CD14-positive monocyte (primary cell): ENCODE measurements around the gene ARAP2. TPM values are rescaled to one million over a fixed set of nuclear protein-coding genes. Genes with fewer than 3 reads are reported as not detected.
A peak's percentile ranks its signal among the peaks of the same experiment; 100 is the strongest.

Source experiments
- DNase-seq, 3 donors: peaks; one replicate each; pipeline ENCODE4 v3.0.0-alpha.2; 2011 to 2022
- H2AFZ ChIP-seq: 2 replicates; pipeline ENCODE4 v1.6.0; 2012; ENCODE audit warnings: mild to moderate bottlenecking, low read depth, low read length, inconsistent platforms; ENCODE audit not compliant: insufficient read depth, poor library complexity, severe bottlenecking
- H3K27ac ChIP-seq, 2 donors: 1 replicate in 1 of 2; 2 replicates in 1 of 2; pipeline ENCODE4 v1.5.1; 2012 to 2013; ENCODE audit warnings: low read length in 2 of 2, control low read depth in 1 of 2, inconsistent platforms in 1 of 2, low read depth in 1 of 2, mild to moderate bottlenecking in 1 of 2
- H3K27me3 ChIP-seq, 2 donors: one replicate each; pipeline versions ENCODE4 v1.6.0 to v1.6.1; 2011 to 2013; ENCODE audit warnings: low read length in 2 of 2; ENCODE audit not compliant: control insufficient read depth in 2 of 2, insufficient read depth in 2 of 2
- H3K36me3 ChIP-seq, 2 donors: replicated peaks in 1 of 2; 1 replicate in 1 of 2; 2 replicates in 1 of 2; pipeline versions ENCODE4 v1.5.1 to v1.6.1; 2012 to 2013; ENCODE audit warnings: low read length in 2 of 2, control low read depth in 1 of 2, inconsistent platforms in 1 of 2, mild to moderate bottlenecking in 1 of 2; ENCODE audit not compliant: insufficient read depth in 2 of 2, control insufficient read depth in 1 of 2
- H3K4me1 ChIP-seq, 2 donors: 1 replicate in 1 of 2; 2 replicates in 1 of 2; pipeline versions ENCODE4 v1.5.1 to v1.6.1; 2012 to 2013; ENCODE audit warnings: low read length in 2 of 2, control low read depth in 1 of 2, inconsistent platforms in 1 of 2, mild to moderate bottlenecking in 1 of 2, moderate library complexity in 1 of 2; ENCODE audit not compliant: insufficient read depth in 2 of 2, control insufficient read depth in 1 of 2
- H3K4me2 ChIP-seq: replicated peaks from 2 replicates; pipeline ENCODE3; 2012; ENCODE audit warnings: low read length, moderate library complexity, mild to moderate bottlenecking; ENCODE audit not compliant: poor library complexity, severe bottlenecking; ENCODE audit errors: extremely low read depth
- H3K4me3 ChIP-seq, 3 experiments: fragments of 200-600 bp in 1 of 3; sonication (generic) in 1 of 3; replicated peaks in 1 of 3; 1 replicate in 2 of 3; 2 replicates in 1 of 3; pipeline ENCODE4 v1.5.1; 2011 to 2013; ENCODE audit warnings: low read length in 3 of 3, mild to moderate bottlenecking in 3 of 3, control low read depth in 2 of 3, low read depth in 2 of 3, inconsistent platforms in 1 of 3, moderate library complexity in 1 of 3
- H3K79me2 ChIP-seq: 2 replicates; pipeline ENCODE4 v1.6.0; 2012; ENCODE audit warnings: mild to moderate bottlenecking, control low read depth, inconsistent platforms, low read length, moderate library complexity; ENCODE audit not compliant: insufficient read depth
- H3K9ac ChIP-seq: 2 replicates; pipeline ENCODE4 v1.6.0; 2017; ENCODE audit warnings: low read length, mild to moderate bottlenecking; ENCODE audit not compliant: insufficient read depth, poor library complexity, severe bottlenecking
- H3K9me3 ChIP-seq, 2 donors: replicated peaks in 1 of 2; 1 replicate in 1 of 2; 2 replicates in 1 of 2; pipeline versions ENCODE4 v1.5.1 to v1.6.1; 2012 to 2013; ENCODE audit warnings: low read length in 2 of 2, control low read depth in 1 of 2; ENCODE audit not compliant: control insufficient read depth in 1 of 2, insufficient read depth in 1 of 2
- H4K20me1 ChIP-seq: 2 replicates; pipeline ENCODE4 v1.6.0; 2012; ENCODE audit warnings: mild to moderate bottlenecking, low read length, control low read depth, moderate library complexity; ENCODE audit not compliant: insufficient read depth
- H3K27ac Mint-ChIP-seq, 7 donors: one replicate each; pipeline ENCODE4 v1.8.0; 2020; ENCODE audit warnings: mild to moderate bottlenecking in 7 of 7, mixed read lengths in 7 of 7, moderate library complexity in 6 of 7, inconsistent platforms in 2 of 7
- H3K27me3 Mint-ChIP-seq, 3 donors: one replicate each; pipeline ENCODE4 v1.8.0; 2021 to 2022; ENCODE audit warnings: low read depth in 3 of 3, mild to moderate bottlenecking in 3 of 3, mixed read lengths in 3 of 3, moderate library complexity in 3 of 3, inconsistent platforms in 1 of 3
- H3K36me3 Mint-ChIP-seq, 2 donors: one replicate each; pipeline ENCODE4 v1.8.0; 2020; ENCODE audit warnings: mixed read lengths in 2 of 2, inconsistent platforms in 1 of 2, mild to moderate bottlenecking in 1 of 2
- H3K4me1 Mint-ChIP-seq: one replicate; pipeline ENCODE4 v1.8.0; 2020; ENCODE audit warnings: mild to moderate bottlenecking, mixed read lengths
- H3K4me3 Mint-ChIP-seq, 2 donors: one replicate each; pipeline ENCODE4 v1.8.0; 2020; ENCODE audit warnings: mild to moderate bottlenecking in 2 of 2, mixed read lengths in 2 of 2, moderate library complexity in 1 of 2
- H3K9me3 Mint-ChIP-seq, 7 donors: one replicate each; pipeline ENCODE4 v1.8.0; 2020 to 2022; ENCODE audit warnings: mixed read lengths in 7 of 7, mild to moderate bottlenecking in 6 of 7, moderate library complexity in 6 of 7, inconsistent platforms in 2 of 7
- WGBS: methylation state at CpG from one replicate; pipeline ENCODE4 v1.1.5; 2013; ENCODE audit warnings: missing lambda C conversion rate; ENCODE audit not compliant: insufficient coverage; 5-methylcytosine and 5-hydroxymethylcytosine counted together
- intact Hi-C, 2 donors: fragments of 100-400 bp; cut with micrococcal nuclease; formaldehyde crosslinking; loops; one replicate each; pipeline versions ENCODE4 v1.15.0 to v1.15.1; 2023
- polyA plus RNA-seq, 3 donors: library from polyadenylated mRNA; depleted of rRNA in 1 of 3; unstranded in 2 of 3; stranded (reverse) in 1 of 3; fragments of 300-500 nt in 2 of 3; fragments of >200 nt in 1 of 3; fragmentation: Illumina TruSeq in 2 of 3; gene quantifications; 1 replicate in 2 of 3; 2 replicates in 1 of 3; pipeline ENCODE4 v1.2.3, GENCODE V29; 2012 to 2021
- TF ChIP-seq, protein P1 (sequence below): fragments of 200-600 bp; IDR thresholded peaks from one replicate; pipeline ENCODE4 v1.8.0; 2022; ENCODE audit warnings: antibody characterized with exemption, mild to moderate bottlenecking

Gene ARAP2
- polyA plus RNA-seq, 3 donors: 4.6 to 17.7 (median 5.6) TPM

- Histone ChIP-seq H3K4me2 (peak overlapping the region; percentile 9), H3K4me3 (no peak overlapping the region), H3K4me1 (peaks cover 13 to 21% of the 10 kb centered on the region in 2 donors), H3K9ac (no peak overlapping the region), H3K27me3 (no peaks in the 10 kb centered on the region), H3K79me2 (no peaks in the 10 kb centered on the region), H2AFZ (no peak overlapping the region), H3K36me3 (no peaks in the 10 kb centered on the region), H3K27ac (no peak overlapping the region), H3K9me3 (no peaks in the 10 kb centered on the region), H4K20me1 (no peaks in the 10 kb centered on the region)
- TF ChIP-seq, protein P1, sequence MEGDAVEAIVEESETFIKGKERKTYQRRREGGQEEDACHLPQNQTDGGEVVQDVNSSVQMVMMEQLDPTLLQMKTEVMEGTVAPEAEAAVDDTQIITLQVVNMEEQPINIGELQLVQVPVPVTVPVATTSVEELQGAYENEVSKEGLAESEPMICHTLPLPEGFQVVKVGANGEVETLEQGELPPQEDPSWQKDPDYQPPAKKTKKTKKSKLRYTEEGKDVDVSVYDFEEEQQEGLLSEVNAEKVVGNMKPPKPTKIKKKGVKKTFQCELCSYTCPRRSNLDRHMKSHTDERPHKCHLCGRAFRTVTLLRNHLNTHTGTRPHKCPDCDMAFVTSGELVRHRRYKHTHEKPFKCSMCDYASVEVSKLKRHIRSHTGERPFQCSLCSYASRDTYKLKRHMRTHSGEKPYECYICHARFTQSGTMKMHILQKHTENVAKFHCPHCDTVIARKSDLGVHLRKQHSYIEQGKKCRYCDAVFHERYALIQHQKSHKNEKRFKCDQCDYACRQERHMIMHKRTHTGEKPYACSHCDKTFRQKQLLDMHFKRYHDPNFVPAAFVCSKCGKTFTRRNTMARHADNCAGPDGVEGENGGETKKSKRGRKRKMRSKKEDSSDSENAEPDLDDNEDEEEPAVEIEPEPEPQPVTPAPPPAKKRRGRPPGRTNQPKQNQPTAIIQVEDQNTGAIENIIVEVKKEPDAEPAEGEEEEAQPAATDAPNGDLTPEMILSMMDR: no peak
- Mint-ChIP-seq H3K27me3 (peaks cover 0 to 2% (median 1%) of the 10 kb centered on the region in 3 donors), H3K4me1 (peaks cover 22% of the 10 kb centered on the region), H3K27ac (peak overlapping the region in 3 of 7 donors; percentile 16 to 60 (median 60)), H3K36me3 (no peaks in the 10 kb centered on the region), H3K9me3 (no peaks in the 10 kb centered on the region), H3K4me3 (peak overlapping the region in 1 of 2 donors; percentile 40)
- intact Hi-C loops: no loop called here
- WGBS: no CpG with 5 or more reads among the region's 7 CpGs
- DNase-seq: peak in 1 of 3 donors; percentile 8
Observed at GRCh38 chr4:36292556-36293188, 48.4 kb upstream of the ARAP2 start.

- Mint-ChIP-seq H3K27ac (no peak overlapping the region), H3K27me3 (peaks cover 0 to 1% (median 0%) of the 10 kb centered on the region in 3 donors), H3K9me3 (no peaks in the 10 kb centered on the region), H3K36me3 (no peaks in the 10 kb centered on the region), H3K4me1 (peaks cover 27% of the 10 kb centered on the region), H3K4me3 (no peak overlapping the region)
- no peak overlapping the region for H3K27ac ChIP-seq
- no peaks in the 10 kb centered on the region for H3K79me2 ChIP-seq
- peaks cover 18 to 29% of the 10 kb centered on the region in 2 donors for H3K4me1 ChIP-seq
- H3K36me3 ChIP-seq: no peaks in the 10 kb centered on the region
- TF ChIP-seq, protein P1: no peak
- DNase-seq: no peak
- H3K4me2 ChIP-seq: no peak overlapping the region
- no peaks in the 10 kb centered on the region for H4K20me1 ChIP-seq
- WGBS: no CpG with 5 or more reads among the region's 2 CpGs
- no peak overlapping the region for H3K9ac ChIP-seq
- no peaks in the 10 kb centered on the region for H3K9me3 ChIP-seq
- intact Hi-C loops: no loop called here
- H3K4me3 ChIP-seq: no peak overlapping the region
- no peak overlapping the region for H2AFZ ChIP-seq
- no peaks in the 10 kb centered on the region for H3K27me3 ChIP-seq
Observed at GRCh38 chr4:36290641-36291040, 46.3 kb upstream of the ARAP2 start.
